UCSD-AML1 (cell line): ENCODE measurements around the gene TAS2R7.
"Not testable (repeated sequence)": the region's sequence is repeated elsewhere in the genome, so short reads cannot be mapped to it uniquely, and the experiment has no call there.

Experiments
- DNase-seq: peaks from one replicate; lab custom pipeline; 2025; ENCODE audit not compliant: unreplicated experiment; lab: John Stamatoyannopoulos, UW

TAS2R7 gene

GRCh38 chr12:10802587-10802986 lies at the start of gene TAS2R7:
Gene TAS2R7, minus strand, starts transcription at chr12:10802627. Its CDS starts 57 bp downstream, at chr12:10802570.
- DNase-seq, result no peak

DNA sequence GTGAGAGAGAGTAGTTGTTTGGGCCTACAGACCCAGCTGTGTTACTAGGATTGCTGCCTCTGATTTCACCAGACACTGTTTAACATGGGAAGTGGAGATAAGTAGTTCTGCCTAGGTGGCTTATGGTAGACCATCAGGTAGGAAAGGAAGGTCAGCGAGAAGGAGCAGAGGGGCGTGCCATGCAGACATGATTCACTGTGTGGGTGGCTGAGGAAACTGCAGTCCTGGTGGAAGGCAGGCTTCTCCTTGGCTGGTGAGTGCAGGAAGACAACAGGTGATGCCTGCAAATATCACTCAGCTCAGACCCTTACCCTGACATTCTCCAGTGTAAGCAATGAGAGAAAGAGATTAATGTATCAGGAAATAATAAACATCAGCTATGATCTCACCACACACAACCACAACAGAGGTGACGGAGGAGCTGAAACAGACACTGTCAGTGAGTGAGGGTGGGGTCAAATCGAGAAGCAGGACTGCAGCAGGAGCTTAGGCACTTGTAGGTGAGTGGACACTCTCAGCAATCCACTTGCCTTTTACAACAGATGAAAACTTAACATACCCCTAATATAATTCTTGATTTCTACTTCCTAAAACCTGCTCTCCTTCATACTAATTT lies 48.9 kb upstream of the TAS2R7 start:
- DNase-seq, result no peak

- DNase-seq, result no peak
Observed at GRCh38 chr12:10849425-10849878, 47.0 kb upstream of the TAS2R7 start, which contains the start of gene PRR4. Gene PRR4, minus strand, starts transcription at chr12:10849475. Its CDS starts 38 bp downstream, at chr12:10849437.

GRCh38 chr12:10847744-10848143 lies 45.3 kb upstream of the TAS2R7 start:
- DNase-seq, result no peak

DNA sequence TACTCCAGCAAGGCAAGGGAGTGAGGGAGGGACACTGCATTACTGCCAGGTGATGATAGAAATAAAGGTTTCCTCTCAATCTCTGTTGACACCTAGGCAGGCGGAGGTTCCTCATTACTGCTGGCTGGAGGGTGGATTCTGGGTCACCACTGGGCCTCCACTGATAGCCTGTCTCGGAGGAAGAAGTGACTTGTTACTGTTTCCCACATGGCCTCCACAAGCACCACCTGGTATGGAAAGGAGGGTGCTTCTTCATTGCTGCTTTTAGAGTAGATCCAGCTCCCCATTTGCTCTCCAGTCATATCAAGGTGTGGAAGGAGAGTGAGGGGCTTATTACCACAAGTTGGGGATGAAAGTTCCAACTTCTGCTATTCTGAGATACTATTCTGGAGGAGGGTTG lies 40.4 kb upstream of the TAS2R7 start:
- no peak for DNase-seq

DNA sequence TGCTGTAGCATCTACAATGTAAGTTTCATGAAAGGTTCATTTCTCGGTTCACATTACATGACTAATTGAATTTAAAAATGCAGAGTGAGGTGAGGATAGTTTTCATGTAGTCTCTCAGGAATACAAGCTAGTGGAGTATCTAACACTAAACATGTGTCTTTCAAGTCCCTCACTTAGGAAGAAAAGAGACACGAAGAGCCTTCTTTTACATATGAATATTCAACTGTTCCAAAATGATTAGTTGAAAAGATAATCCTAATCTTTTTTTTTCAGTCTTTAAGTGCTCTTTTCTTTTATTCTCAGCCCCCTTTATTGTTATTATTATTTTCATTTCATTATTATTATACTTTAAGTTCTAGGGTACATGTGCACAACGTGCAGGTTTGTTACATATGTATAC lies 36.0 kb upstream of the TAS2R7 start:
- no peak for DNase-seq

DNA sequence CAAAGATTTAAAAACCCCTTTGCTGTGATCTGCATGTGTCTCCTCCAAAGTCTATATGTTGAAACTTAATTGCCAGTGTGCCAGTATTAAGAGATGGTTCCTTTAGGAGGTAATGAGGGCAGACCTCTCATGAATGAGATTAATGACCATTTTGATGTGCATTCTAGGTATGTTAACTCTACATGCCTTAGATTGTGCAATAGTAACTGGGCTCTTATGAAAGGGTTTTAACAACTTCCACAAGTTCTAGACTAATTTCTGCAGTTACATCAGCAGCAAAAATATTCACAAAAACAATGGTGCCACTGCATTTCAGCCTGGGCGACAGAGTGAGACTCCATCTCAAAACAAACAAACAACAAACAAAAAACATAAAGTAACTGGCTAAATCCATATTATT lies 27.6 kb upstream of the TAS2R7 start:
- no peak for DNase-seq

- DNase-seq, result no peak
Observed at GRCh38 chr12:10826258-10826657, 23.8 kb upstream of the TAS2R7 start, which contains the start of gene TAS2R10. Gene TAS2R10, minus strand, starts transcription at chr12:10826358. Its CDS starts 89 bp downstream, at chr12:10826269.

DNA sequence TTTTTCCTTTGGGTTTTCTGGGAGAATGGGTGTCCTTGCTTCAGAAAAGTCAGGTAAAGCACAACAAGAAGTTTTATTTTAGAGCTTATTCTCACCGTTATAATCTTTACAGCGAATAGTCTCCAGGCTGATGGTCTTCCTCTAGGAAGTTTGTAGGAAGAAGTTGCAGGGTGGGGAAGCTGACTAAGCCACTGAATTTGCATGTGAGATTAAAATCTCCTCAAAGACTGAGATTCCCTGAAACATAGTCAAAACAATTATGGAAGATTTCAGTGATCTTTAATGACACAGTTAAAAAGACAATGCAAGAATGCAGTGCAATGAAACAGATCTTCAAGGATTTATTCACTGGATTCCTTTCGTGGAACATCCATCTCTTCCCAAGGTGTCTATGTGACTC lies 22.5 kb upstream of the TAS2R7 start:
- DNase-seq, result no peak

DNA sequence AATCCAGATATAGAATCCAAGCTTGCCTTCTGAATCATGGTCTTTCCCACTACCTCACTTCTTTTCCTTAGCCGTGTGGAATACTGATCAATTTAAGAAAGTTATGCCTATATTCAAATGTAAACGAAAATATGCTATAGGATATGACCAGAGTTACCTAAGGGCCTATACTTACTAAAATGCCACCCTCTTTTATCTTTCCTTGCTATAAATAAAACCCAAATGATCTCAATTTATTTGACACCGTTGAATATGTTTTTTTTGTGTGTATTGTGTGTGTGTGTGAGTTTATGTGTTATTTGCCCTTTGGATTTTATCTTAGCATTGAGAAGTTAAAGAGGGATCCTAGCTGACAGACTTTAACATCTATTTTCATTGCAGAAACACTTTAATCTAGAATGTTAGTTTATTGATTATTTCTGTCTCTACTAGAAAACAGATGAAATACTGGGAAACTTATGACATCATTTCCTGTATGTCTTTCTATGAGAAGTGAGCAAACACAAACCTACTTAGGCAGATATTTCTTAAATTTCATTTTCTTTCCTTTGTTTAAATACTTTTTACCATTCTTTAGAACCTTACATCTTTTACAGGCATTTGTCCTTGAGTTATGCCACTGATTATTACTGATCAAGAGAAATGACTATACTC lies 9.6 kb upstream of the TAS2R7 start:
- DNase-seq, result no peak

GRCh38 chr12:10810068-10810467 lies 7.6 kb upstream of the TAS2R7 start, which contains the start of gene TAS2R9:
Gene TAS2R9, minus strand, starts transcription at chr12:10810168. Its CDS starts 93 bp downstream, at chr12:10810075.
- no peak for DNase-seq

DNA sequence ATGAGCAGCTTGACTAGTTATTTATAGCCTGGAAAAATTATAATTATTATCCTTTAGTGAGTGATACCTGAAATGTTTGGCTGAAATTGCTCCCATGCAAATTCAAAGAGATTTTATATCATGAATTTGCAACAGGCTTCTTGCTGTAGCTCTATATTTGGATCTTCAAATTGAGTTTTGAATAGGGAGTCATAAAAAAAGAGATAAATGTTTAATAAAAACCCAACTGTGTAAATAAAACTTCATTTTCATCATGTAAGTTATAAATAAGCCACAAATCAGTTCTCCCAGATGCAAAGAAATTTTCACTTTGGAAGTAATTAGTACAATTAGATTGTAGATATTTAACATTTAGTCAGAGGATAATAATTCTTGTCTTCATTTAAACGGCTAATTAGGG lies 4.8 kb upstream of the TAS2R7 start, which contains the start of gene TAS2R8:
Gene TAS2R8 (minus strand): TSS at position 101 of the 400 bp plus-strand sequence. CDS start 306 bp downstream, outside the sequence.
- DNase-seq, result no peak

- DNase-seq, result no peak
Observed at GRCh38 chr12:10801741-10802140, 686 bp downstream of the TAS2R7 start.

GRCh38 chr12:10794222-10794621 lies 8.2 kb downstream of the TAS2R7 start:
- no peak for DNase-seq

DNA sequence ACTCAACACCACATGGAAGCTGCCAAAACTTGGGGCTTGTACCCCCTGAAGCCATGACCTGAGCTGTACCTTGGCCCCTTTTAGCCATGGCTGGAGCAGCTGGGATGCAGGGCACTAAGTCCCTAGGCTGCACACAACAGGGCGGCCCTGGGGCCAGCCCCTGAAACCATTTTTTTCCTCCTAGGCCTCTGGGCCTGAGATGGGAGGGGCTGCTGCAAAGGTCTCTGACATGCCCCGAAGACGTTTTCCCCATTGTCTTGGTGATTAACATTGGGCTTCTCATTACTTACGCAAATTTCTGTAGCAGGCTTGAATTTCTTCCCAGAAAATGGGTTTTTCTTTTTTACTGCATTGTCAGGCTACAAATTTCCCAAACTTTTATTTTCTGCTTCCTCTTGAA lies 10.7 kb downstream of the TAS2R7 start:
- DNase-seq, result not testable (repeated sequence)

GRCh38 chr12:10783252-10783651 lies 19.2 kb downstream of the TAS2R7 start:
- no peak for DNase-seq

GRCh38 chr12:10779103-10779502 lies 23.3 kb downstream of the TAS2R7 start:
- DNase-seq, result no peak

GRCh38 chr12:10771132-10771733 lies 31.2 kb downstream of the TAS2R7 start:
- no peak for DNase-seq

- no peak for DNase-seq
Observed at GRCh38 chr12:10759657-10760056, 42.8 kb downstream of the TAS2R7 start.

GRCh38 chr12:10756194-10756593 lies 46.2 kb downstream of the TAS2R7 start:
- no peak for DNase-seq

DNA sequence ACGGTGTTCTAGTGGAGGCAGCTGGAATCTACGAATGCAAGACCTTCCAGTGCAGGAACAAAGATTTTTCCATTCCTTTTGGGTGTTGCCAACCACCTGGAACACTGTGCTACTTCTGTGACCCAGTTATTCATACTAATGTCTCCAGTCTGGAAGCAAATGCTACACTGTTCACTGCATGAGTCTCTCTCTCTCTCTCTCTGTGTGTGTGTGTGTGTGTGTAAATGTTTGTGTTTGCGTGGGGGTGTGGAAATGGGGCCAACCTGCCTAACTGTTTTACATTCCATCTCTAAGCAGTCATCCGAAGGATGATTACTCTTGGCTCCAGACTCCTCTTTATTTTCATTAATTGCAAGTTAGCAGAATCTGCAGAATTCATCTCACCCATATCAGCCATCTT lies 49.4 kb downstream of the TAS2R7 start:
- DNase-seq, result no peak
